K562 (cell line): ENCODE results near the gene RRAS. TPM values are rescaled to one million over a fixed set of nuclear protein-coding genes. Genes with fewer than 3 reads are reported as not detected.
A peak's percentile ranks its signal among the peaks of the same experiment; 100 is the strongest.

Experiments used
- ARID4B ChIP-seq: sonication (generic); formaldehyde crosslinking; IDR thresholded peaks from 2 replicates; pipeline ENCODE4 v1.8.0; 2022; ENCODE audit warnings: mild to moderate bottlenecking, missing genetic modification reagents
- BMI1 ChIP-seq: fragments of 150-350 bp; IDR thresholded peaks from 2 replicates; pipeline ENCODE4 v1.6.1; 2014; ENCODE audit warnings: low read length
- CBX1 ChIP-seq: sonication (generic); IDR thresholded peaks from 2 replicates; pipeline ENCODE4 v1.6.1; 2016; ENCODE audit warnings: antibody characterized with exemption, low read depth, mild to moderate bottlenecking
- DLX4 ChIP-seq: fragments of 250-450 bp; sonication (Bioruptor Pico); IDR thresholded peaks from 2 replicates; pipeline ENCODE4 v1.6.1; 2021; ENCODE audit warnings: mild to moderate bottlenecking
- FOXA1 ChIP-seq: fragments of 450-650 bp; IDR thresholded peaks from 2 replicates; pipeline ENCODE4 v1.6.1; 2016; ENCODE audit warnings: mild to moderate bottlenecking, borderline replicate concordance
- HDAC1 ChIP-seq, 2 experiments: fragments of 450-650 bp; IDR thresholded peaks; 2 replicates each; pipeline ENCODE4 v1.6.1; 2016 to 2017; ENCODE audit warnings: inconsistent platforms in 1 of 2, mild to moderate bottlenecking in 1 of 2, moderate library complexity in 1 of 2
- HDAC2 ChIP-seq: fragments of 450-650 bp; IDR thresholded peaks from 2 replicates; pipeline ENCODE4 v1.6.1; 2016; ENCODE audit warnings: mild to moderate bottlenecking
- KAT8 ChIP-seq: fragments of 450-650 bp; IDR thresholded peaks from 2 replicates; pipeline ENCODE4 v1.6.1; 2016; ENCODE audit warnings: low read depth, mild to moderate bottlenecking
- MAZ ChIP-seq, 2 experiments: fragments of 450-650 bp in 1 of 2; sonication (generic) in 1 of 2; formaldehyde crosslinking; IDR thresholded peaks in 1 of 2; conservative IDR thresholded peaks in 1 of 2; 2 replicates each; pipeline versions ENCODE4 v1.4.0 to v1.5.0; 2020; ENCODE audit warnings: mild to moderate bottlenecking in 1 of 2, missing genetic modification reagents in 1 of 2
- POLR2AphosphoS5 ChIP-seq: IDR thresholded peaks from 2 replicates; pipeline ENCODE4 v1.6.1; 2011; ENCODE audit warnings: mild to moderate bottlenecking, low read depth, low read length, moderate library complexity; ENCODE audit not compliant: control insufficient read depth, insufficient read depth
- SRSF3 ChIP-seq: fragments of 200-400 bp; formaldehyde crosslinking; IDR thresholded peaks from 2 replicates; pipeline ENCODE4 v1.6.1; 2016; ENCODE audit warnings: mild to moderate bottlenecking, low read length, moderate library complexity; ENCODE audit not compliant: insufficient read depth
- SRSF7 ChIP-seq: fragments of 200-400 bp; formaldehyde crosslinking; optimal IDR thresholded peaks from 2 replicates; pipeline ENCODE3; 2017; ENCODE audit warnings: mild to moderate bottlenecking, low read depth, low read length
- XRCC3 ChIP-seq: fragments of 450-650 bp; IDR thresholded peaks from 2 replicates; pipeline ENCODE4 v1.6.1; 2017; ENCODE audit warnings: mild to moderate bottlenecking, moderate library complexity
- XRCC5 ChIP-seq: fragments of 200-400 bp; formaldehyde crosslinking; IDR thresholded peaks from 2 replicates; pipeline ENCODE4 v1.6.1; 2017; ENCODE audit warnings: low read depth, mild to moderate bottlenecking, low read length
- ZBTB11 ChIP-seq, 3 experiments: fragments of 200-800 bp in 1 of 3; fragments of 250-450 bp in 1 of 3; fragments of 450-650 bp in 1 of 3; sonication (Bioruptor Pico) in 1 of 3; sonication (Bioruptor generic) in 1 of 3; formaldehyde crosslinking in 1 of 3; IDR thresholded peaks; 2 replicates each; pipeline versions ENCODE4 v1.6.1 to v1.8.0; 2016 to 2022; ENCODE audit warnings: mild to moderate bottlenecking in 2 of 3, missing genetic modification characterization in 2 of 3, missing compliant biosample characterization in 1 of 3, moderate library complexity in 1 of 3
- ZBTB17 ChIP-seq: fragments of 450-650 bp; formaldehyde crosslinking; IDR thresholded peaks from 2 replicates; pipeline ENCODE4 v1.4.0; 2020; ENCODE audit warnings: mild to moderate bottlenecking
- ZNF644 ChIP-seq: fragments of 200-800 bp; sonication (Bioruptor generic); IDR thresholded peaks from 2 replicates; pipeline ENCODE4 v1.6.1; 2016; ENCODE audit warnings: low read depth, missing genetic modification characterization, missing compliant biosample characterization
- polyA plus RNA-seq, 8 experiments: library from polyadenylated mRNA; depleted of rRNA in 4 of 8; stranded (reverse) in 5 of 8; unstranded in 3 of 8; fragments of >200 nt; fragmentation: Nextera tagmentation in 2 of 8; fragmentation: Illumina TruSeq in 1 of 8; extraction: Ambion mirVana in 2 of 8; extraction: Trizol in 1 of 8; gene quantifications; 2 replicates each; pipeline versions ENCODE4 v1.2.1 to v1.2.3, GENCODE V29; 2011 to 2014; ENCODE audit warnings: inconsistent platforms in 1 of 8, missing spikeins in 1 of 8
- total RNA-seq, 7 experiments: library from RNA; depleted of rRNA in 6 of 7; stranded (reverse); fragments of >200 nt in 6 of 7; fragmentation: Illumina TruSeq in 2 of 7; extraction: Trizol in 2 of 7; gene quantifications; 2 replicates each; pipeline versions ENCODE4 v1.2.1 to v1.2.3, GENCODE V29; 2011 to 2021; ENCODE audit warnings: low replicate concordance in 1 of 7

Gene RRAS
- total and polyA plus RNA-seq, 9 of the 15 experiments (the other 6 are each of a cell fraction or from before 2014, with no cell fraction given) = 0.70 to 17.3 (median 8.2) TPM

GRCh38 chr19:49665351-49666119, 25.6 kb upstream of the RRAS start, which contains the start of the genes BCL2L12 and IRF3 (continued):
- TF ChIP-seq CBX1 (no peak), ZBTB17 (no peak), DLX4 (no peak), FOXA1 (no peak), XRCC5 (no peak), ARID4B (CRISPR knock-in tag) (peak; percentile 12; the same call in 1 of the 2 replicates), POLR2AphosphoS5 (peak; percentile 89), KAT8 (no peak), ZNF644 (tag) (no peak), BMI1 (no peak), ZBTB11 (CRISPR knock-in tag; IDR thresholded peaks at IDR 0.05) (0 out of 6 replicates have a peak, but pooled peaks of 1 of the 3 experiments have one; percentile 14), HDAC2 (peak; percentile 74), SRSF3 (no peak), SRSF7 (no peak), HDAC1 (IDR thresholded peaks at IDR 0.05) (peak in 1 of 2 experiments; percentile 89; a peak in 2 of 4 replicates), MAZ (CRISPR knock-in tag; conservative IDR thresholded peaks at IDR 0.05 in 1 of 2, IDR thresholded peaks at IDR 0.05 in 1 of 2) (0 out of 4 replicates have a peak, but pooled peaks of 1 of the 2 experiments have one; percentile 29), XRCC3 (no peak)
